ENCODE results near the gene RBP3.

The RBP3 gene

DNA sequence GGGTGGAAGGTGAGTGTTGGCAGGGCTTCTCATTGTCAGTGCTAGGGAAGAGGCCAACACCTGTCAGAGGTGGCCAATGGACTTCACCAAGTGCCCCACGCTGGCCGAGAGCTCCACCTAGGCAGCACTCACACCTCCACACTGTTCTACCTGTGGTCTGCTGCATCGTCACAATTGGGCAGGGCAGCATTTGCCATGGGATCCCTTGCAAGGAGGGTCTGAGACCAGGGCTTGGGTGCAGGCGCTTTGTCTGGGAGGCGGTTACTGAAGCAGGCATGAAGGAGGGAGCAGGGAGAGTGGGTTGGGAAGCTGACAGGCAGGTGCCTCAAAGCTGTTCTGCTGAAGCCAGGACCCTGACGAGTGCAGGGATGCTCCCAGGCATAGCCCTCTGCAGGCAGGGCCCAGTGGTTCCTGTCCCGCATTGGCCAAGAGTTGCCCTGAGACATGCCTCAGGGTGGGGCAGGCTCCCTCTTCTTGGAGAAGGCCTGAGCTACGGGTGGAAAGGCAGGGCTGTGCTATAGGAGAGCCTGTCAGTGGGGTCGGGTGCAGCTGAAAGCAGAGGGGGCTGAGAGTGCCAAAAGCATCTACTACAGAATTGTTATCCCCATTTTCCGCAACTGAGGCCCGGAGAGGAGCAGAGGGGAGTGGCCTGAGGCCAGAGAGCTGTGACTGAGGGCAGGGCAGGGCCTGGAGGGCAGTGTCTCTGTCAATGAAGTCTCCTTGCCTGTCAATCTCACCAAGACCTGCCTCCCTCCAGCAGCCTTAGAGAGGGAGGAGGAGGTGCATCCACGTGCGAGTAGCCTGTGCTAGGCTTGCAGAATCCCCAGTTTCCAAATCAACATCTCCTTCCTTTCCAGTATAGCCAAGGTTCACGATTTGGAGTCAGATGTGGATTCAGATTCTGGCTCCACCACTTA lies 4.0 kb downstream of the RBP3 start:
- H3K79me2 ChIP-seq (ENCODE audit: low read length), result no peaks in the 10 kb centered on the region
- H3K4me3 ChIP-seq (ENCODE audit: low read length), result no peak overlapping the region
- H3K4me1 ChIP-seq (ENCODE audit: low read length), result no peaks in the 10 kb centered on the region
- H4K20me1 ChIP-seq (ENCODE audit: insufficient read depth, low read length), result no peaks in the 10 kb centered on the region
- H3K9ac ChIP-seq (ENCODE audit: low read length), result no peak overlapping the region
- H3K9me3 ChIP-seq (ENCODE audit: insufficient read depth, low read length), result no peaks in the 10 kb centered on the region
- no peaks in the 10 kb centered on the region for H3K36me3 ChIP-seq (replicated peaks; ENCODE audit: low read depth, low read length)
- no peak overlapping the region for H3K4me2 ChIP-seq (ENCODE audit: low read length)
- no peaks in the 10 kb centered on the region for H3K27me3 ChIP-seq (ENCODE audit: low read depth, low read length)
- H2AFZ ChIP-seq (ENCODE audit: low read depth, low read length), result no peak overlapping the region
- TF ChIP-seq, protein P1, sequence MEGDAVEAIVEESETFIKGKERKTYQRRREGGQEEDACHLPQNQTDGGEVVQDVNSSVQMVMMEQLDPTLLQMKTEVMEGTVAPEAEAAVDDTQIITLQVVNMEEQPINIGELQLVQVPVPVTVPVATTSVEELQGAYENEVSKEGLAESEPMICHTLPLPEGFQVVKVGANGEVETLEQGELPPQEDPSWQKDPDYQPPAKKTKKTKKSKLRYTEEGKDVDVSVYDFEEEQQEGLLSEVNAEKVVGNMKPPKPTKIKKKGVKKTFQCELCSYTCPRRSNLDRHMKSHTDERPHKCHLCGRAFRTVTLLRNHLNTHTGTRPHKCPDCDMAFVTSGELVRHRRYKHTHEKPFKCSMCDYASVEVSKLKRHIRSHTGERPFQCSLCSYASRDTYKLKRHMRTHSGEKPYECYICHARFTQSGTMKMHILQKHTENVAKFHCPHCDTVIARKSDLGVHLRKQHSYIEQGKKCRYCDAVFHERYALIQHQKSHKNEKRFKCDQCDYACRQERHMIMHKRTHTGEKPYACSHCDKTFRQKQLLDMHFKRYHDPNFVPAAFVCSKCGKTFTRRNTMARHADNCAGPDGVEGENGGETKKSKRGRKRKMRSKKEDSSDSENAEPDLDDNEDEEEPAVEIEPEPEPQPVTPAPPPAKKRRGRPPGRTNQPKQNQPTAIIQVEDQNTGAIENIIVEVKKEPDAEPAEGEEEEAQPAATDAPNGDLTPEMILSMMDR (IDR thresholded peaks at IDR 0.05; ENCODE audit: low read depth, low read length), result no peak
- no peak for TF ChIP-seq EZH2phosphoT487 (IDR thresholded peaks at IDR 0.05; ENCODE audit: low read depth)
- H3K27ac ChIP-seq (ENCODE audit: low read length), result no peak overlapping the region

DNA sequence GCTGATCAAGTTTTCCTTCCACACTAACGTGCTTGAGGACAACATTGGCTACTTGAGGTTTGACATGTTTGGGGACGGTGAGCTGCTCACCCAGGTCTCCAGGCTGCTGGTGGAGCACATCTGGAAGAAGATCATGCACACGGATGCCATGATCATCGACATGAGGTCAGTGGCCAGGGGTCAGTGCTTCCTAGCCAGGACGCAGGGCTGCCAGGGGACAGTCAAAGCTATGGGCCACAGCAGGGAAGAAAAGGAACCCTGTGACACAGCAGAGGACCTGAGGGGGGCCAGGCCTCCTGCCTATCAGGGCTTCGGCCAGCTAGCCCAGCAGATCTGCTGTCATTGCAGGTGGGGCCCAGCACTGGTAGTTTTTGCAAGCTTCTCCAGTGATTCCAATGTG lies 5.2 kb downstream of the RBP3 start:
- no peaks in the 10 kb centered on the region for H3K79me2 ChIP-seq (ENCODE audit: low read length)
- H3K4me2 ChIP-seq (ENCODE audit: low read length), result no peak overlapping the region
- TF ChIP-seq, protein P1 (IDR thresholded peaks at IDR 0.05; ENCODE audit: low read depth, low read length), result no peak
- TF ChIP-seq EZH2phosphoT487 (IDR thresholded peaks at IDR 0.05; ENCODE audit: low read depth), result no peak
- no peaks in the 10 kb centered on the region for H3K9me3 ChIP-seq (ENCODE audit: insufficient read depth, low read length)
- no peaks in the 10 kb centered on the region for H4K20me1 ChIP-seq (ENCODE audit: insufficient read depth, low read length)
- no peak overlapping the region for H2AFZ ChIP-seq (ENCODE audit: low read depth, low read length)
- H3K36me3 ChIP-seq (replicated peaks; ENCODE audit: low read depth, low read length), result no peaks in the 10 kb centered on the region
- no peaks in the 10 kb centered on the region for H3K27me3 ChIP-seq (ENCODE audit: low read depth, low read length)
- H3K9ac ChIP-seq (ENCODE audit: low read length), result no peak overlapping the region
- H3K27ac ChIP-seq (ENCODE audit: low read length), result no peak overlapping the region
- no peaks in the 10 kb centered on the region for H3K4me1 ChIP-seq (ENCODE audit: low read length)
- no peak overlapping the region for H3K4me3 ChIP-seq (ENCODE audit: low read length)

DNA sequence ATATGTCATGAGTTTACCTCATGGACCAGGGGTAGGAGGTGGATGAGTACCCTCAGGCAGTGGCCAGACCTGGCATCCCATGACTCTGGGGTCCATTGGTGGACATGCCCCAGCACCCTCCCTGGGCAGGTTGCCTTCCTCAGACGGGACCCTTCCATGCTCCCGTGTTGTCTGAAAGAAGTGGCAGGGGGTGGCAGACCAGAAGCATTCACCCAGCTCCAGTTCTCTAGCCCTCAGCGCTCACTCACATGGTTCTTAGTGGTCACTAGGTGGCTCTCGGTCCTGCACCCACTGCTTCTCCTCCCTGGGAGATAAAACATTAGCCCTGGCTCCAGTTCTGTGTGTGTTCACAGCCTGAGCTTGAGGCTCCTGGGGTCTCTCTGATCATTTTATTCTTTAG lies 6.0 kb downstream of the RBP3 start:
- H3K79me2 ChIP-seq (ENCODE audit: low read length), result no peaks in the 10 kb centered on the region
- H3K4me2 ChIP-seq (ENCODE audit: low read length), result no peak overlapping the region
- H3K9ac ChIP-seq (ENCODE audit: low read length), result no peak overlapping the region
- no peak overlapping the region for H2AFZ ChIP-seq (ENCODE audit: low read depth, low read length)
- H3K4me3 ChIP-seq (ENCODE audit: low read length), result no peak overlapping the region
- no peaks in the 10 kb centered on the region for H4K20me1 ChIP-seq (ENCODE audit: insufficient read depth, low read length)
- no peaks in the 10 kb centered on the region for H3K27me3 ChIP-seq (ENCODE audit: low read depth, low read length)
- TF ChIP-seq EZH2phosphoT487 (IDR thresholded peaks at IDR 0.05; ENCODE audit: low read depth), result no peak
- TF ChIP-seq, protein P1 (IDR thresholded peaks at IDR 0.05; ENCODE audit: low read depth, low read length), result no peak
- no peaks in the 10 kb centered on the region for H3K4me1 ChIP-seq (ENCODE audit: low read length)
- no peaks in the 10 kb centered on the region for H3K9me3 ChIP-seq (ENCODE audit: insufficient read depth, low read length)
- H3K36me3 ChIP-seq (replicated peaks; ENCODE audit: low read depth, low read length), result no peaks in the 10 kb centered on the region
- H3K27ac ChIP-seq (ENCODE audit: low read length), result no peak overlapping the region

DNA sequence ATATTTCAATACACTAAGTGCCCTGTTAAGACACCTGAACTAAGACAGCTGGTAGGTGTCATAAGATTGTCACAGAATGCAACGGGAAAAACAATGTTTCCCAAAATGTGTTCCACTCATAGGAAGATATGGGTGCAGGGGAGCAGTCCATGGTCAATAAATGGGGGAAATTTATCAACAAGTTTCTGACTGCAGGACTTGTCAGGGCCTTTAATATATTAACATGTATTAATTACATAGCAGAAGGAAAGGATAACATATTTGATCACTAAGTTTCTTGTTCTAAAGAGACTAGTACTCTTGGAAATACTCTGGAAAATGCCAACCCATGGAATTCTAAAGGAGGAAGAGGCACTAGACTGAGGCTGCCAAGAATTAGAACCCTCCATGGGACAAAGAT lies 6.7 kb downstream of the RBP3 start:
- Histone ChIP-seq H3K27me3 (ENCODE audit: low read depth, low read length) (no peaks in the 10 kb centered on the region), H3K4me3 (ENCODE audit: low read length) (no peak overlapping the region), H4K20me1 (ENCODE audit: insufficient read depth, low read length) (no peaks in the 10 kb centered on the region), H3K4me1 (ENCODE audit: low read length) (no peaks in the 10 kb centered on the region), H3K79me2 (ENCODE audit: low read length) (no peaks in the 10 kb centered on the region), H2AFZ (ENCODE audit: low read depth, low read length) (no peak overlapping the region), H3K9ac (ENCODE audit: low read length) (no peak overlapping the region), H3K4me2 (ENCODE audit: low read length) (no peak overlapping the region), H3K27ac (ENCODE audit: low read length) (no peak overlapping the region), H3K9me3 (ENCODE audit: insufficient read depth, low read length) (no peaks in the 10 kb centered on the region), H3K36me3 (replicated peaks; ENCODE audit: low read depth, low read length) (no peaks in the 10 kb centered on the region)
- TF ChIP-seq EZH2phosphoT487 (IDR thresholded peaks at IDR 0.05; ENCODE audit: low read depth), result no peak
- TF ChIP-seq, protein P1 (IDR thresholded peaks at IDR 0.05; ENCODE audit: low read depth, low read length), result no peak
